ENCODE measurements around the gene GUCY2F. TPM values are rescaled to one million over a fixed set of nuclear protein-coding genes. Genes with fewer than 3 reads are reported as not detected.

The GUCY2F gene
- total RNA-seq, 1 experiment from 2014 or later, result not detected

- intact Hi-C loops (cut with micrococcal nuclease; ENCODE audit: unreplicated experiment), result no loop called here
- no TSS peak for BruUV-seq (replicated peaks)
- DNase-seq, result no peak
- H3K27me3 Mint-ChIP-seq (ENCODE audit: unreplicated experiment), result no peaks in the 10 kb centered on the region
- TF ChIP-seq CTCF (IDR thresholded peaks at IDR 0.05; ENCODE audit: unreplicated experiment), result no peak
- no peaks in the 10 kb centered on the region for H3K36me3 Mint-ChIP-seq (ENCODE audit: insufficient read depth, unreplicated experiment)
- H3K27ac Mint-ChIP-seq (ENCODE audit: unreplicated experiment), result no peak overlapping the region
- H3K9me3 Mint-ChIP-seq (ENCODE audit: low read depth, unreplicated experiment), result no peaks in the 10 kb centered on the region
- H3K4me3 Mint-ChIP-seq (ENCODE audit: low read depth, unreplicated experiment), result no peak overlapping the region
- H3K4me1 Mint-ChIP-seq (ENCODE audit: low read depth, unreplicated experiment), result no peaks in the 10 kb centered on the region
- CTCF ChIA-PET, result no interaction called here
These were observed 107.5 kb downstream of the GUCY2F start for GRCh38 chrX:109374262-109374960.

GRCh38 chrX:109373468-109373867 lies 108.4 kb downstream of the GUCY2F start:
- H3K4me1 Mint-ChIP-seq (ENCODE audit: low read depth, unreplicated experiment), result no peaks in the 10 kb centered on the region
- no TSS peak for BruUV-seq (replicated peaks)
- no peaks in the 10 kb centered on the region for H3K9me3 Mint-ChIP-seq (ENCODE audit: low read depth, unreplicated experiment)
- no peak overlapping the region for H3K4me3 Mint-ChIP-seq (ENCODE audit: low read depth, unreplicated experiment)
- no peaks in the 10 kb centered on the region for H3K27me3 Mint-ChIP-seq (ENCODE audit: unreplicated experiment)
- H3K27ac Mint-ChIP-seq (ENCODE audit: unreplicated experiment), result no peak overlapping the region
- DNase-seq, result no peak
- intact Hi-C loops (cut with micrococcal nuclease; ENCODE audit: unreplicated experiment), result no loop called here
- CTCF ChIA-PET, result interaction anchor here (1.2 kb wide), 1 partner anchor 11 kb away, joined by 3 read pairs; no protein-coding TSS in a partner anchor
- no peak for TF ChIP-seq CTCF (IDR thresholded peaks at IDR 0.05; ENCODE audit: unreplicated experiment)
- no peaks in the 10 kb centered on the region for H3K36me3 Mint-ChIP-seq (ENCODE audit: insufficient read depth, unreplicated experiment)

GRCh38 chrX:109372716-109373115 lies 109.2 kb downstream of the GUCY2F start:
- no peaks in the 10 kb centered on the region for H3K9me3 Mint-ChIP-seq (ENCODE audit: low read depth, unreplicated experiment)
- BruUV-seq (replicated peaks), result no TSS peak
- CTCF ChIA-PET, result interaction anchor here (1.2 kb wide), 1 partner anchor 12 kb away, joined by 3 read pairs; no protein-coding TSS in a partner anchor
- H3K27ac Mint-ChIP-seq (ENCODE audit: unreplicated experiment), result no peak overlapping the region
- no peaks in the 10 kb centered on the region for H3K4me1 Mint-ChIP-seq (ENCODE audit: low read depth, unreplicated experiment)
- TF ChIP-seq CTCF (IDR thresholded peaks at IDR 0.05; ENCODE audit: unreplicated experiment), result no peak
- DNase-seq, result no peak
- intact Hi-C loops (cut with micrococcal nuclease; ENCODE audit: unreplicated experiment), result no loop called here
- no peaks in the 10 kb centered on the region for H3K36me3 Mint-ChIP-seq (ENCODE audit: insufficient read depth, unreplicated experiment)
- no peaks in the 10 kb centered on the region for H3K27me3 Mint-ChIP-seq (ENCODE audit: unreplicated experiment)
- H3K4me3 Mint-ChIP-seq (ENCODE audit: low read depth, unreplicated experiment), result no peak overlapping the region

- Mint-ChIP-seq H3K27me3 (ENCODE audit: unreplicated experiment) (no peaks in the 10 kb centered on the region), H3K9me3 (ENCODE audit: low read depth, unreplicated experiment) (peaks cover 2% of the 10 kb centered on the region), H3K4me3 (ENCODE audit: low read depth, unreplicated experiment) (no peak overlapping the region), H3K36me3 (ENCODE audit: insufficient read depth, unreplicated experiment) (no peaks in the 10 kb centered on the region), H3K4me1 (ENCODE audit: low read depth, unreplicated experiment) (no peaks in the 10 kb centered on the region), H3K27ac (ENCODE audit: unreplicated experiment) (no peak overlapping the region)
- intact Hi-C loops (cut with micrococcal nuclease; ENCODE audit: unreplicated experiment), result no loop called here
- DNase-seq, result no peak
- CTCF ChIA-PET, result interaction anchor here (1.2 kb wide), 1 partner anchor 12 kb away, joined by 3 read pairs; no protein-coding TSS in a partner anchor
- no TSS peak for BruUV-seq (replicated peaks)
- no peak for TF ChIP-seq CTCF (IDR thresholded peaks at IDR 0.05; ENCODE audit: unreplicated experiment)
These were observed 109.6 kb downstream of the GUCY2F start for GRCh38 chrX:109372291-109372690.
